ENCODE data around the gene KIR2DL3.
"Not testable (repeated sequence)": the region's sequence is repeated elsewhere in the genome, so short reads cannot be mapped to it uniquely, and the experiment has no call there.

Gene KIR2DL3

DNA sequence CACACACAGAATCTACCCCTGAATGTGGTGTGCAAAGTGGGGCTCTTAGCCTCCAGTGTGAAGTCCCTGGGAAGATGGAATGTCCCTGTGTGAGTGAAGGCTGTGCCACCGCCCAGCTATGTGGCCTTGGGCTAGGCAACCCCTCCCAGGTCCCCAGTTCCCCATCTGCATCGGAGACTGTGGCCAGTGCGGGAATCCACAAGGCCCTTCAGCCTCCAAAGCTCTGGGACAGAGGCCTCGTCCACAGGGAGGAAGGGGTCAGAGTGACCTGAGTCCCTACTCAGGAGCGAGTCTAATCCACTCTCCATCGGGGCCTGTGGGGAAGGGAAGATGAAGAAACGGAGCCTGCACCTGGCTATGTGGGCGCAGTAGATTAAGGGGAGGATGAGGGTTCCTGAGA, 33.4 kb upstream of the KIR2DL3 start:
- H3K4me3 ChIP-seq (ENCODE audit: low read depth, low read length), result no peak overlapping the region
- DNase-seq (ENCODE audit: low read depth), result no peak
- TF ChIP-seq, protein P1, sequence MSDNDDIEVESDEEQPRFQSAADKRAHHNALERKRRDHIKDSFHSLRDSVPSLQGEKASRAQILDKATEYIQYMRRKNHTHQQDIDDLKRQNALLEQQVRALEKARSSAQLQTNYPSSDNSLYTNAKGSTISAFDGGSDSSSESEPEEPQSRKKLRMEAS (IDR thresholded peaks at IDR 0.05; ENCODE audit: low read depth, low read length), result no peak
- TF ChIP-seq MYC (IDR thresholded peaks at IDR 0.05; ENCODE audit: low read depth, low read length), result no peak
- TF ChIP-seq, protein P2, sequence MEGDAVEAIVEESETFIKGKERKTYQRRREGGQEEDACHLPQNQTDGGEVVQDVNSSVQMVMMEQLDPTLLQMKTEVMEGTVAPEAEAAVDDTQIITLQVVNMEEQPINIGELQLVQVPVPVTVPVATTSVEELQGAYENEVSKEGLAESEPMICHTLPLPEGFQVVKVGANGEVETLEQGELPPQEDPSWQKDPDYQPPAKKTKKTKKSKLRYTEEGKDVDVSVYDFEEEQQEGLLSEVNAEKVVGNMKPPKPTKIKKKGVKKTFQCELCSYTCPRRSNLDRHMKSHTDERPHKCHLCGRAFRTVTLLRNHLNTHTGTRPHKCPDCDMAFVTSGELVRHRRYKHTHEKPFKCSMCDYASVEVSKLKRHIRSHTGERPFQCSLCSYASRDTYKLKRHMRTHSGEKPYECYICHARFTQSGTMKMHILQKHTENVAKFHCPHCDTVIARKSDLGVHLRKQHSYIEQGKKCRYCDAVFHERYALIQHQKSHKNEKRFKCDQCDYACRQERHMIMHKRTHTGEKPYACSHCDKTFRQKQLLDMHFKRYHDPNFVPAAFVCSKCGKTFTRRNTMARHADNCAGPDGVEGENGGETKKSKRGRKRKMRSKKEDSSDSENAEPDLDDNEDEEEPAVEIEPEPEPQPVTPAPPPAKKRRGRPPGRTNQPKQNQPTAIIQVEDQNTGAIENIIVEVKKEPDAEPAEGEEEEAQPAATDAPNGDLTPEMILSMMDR (IDR thresholded peaks at IDR 0.05; ENCODE audit: low read depth, low read length), result no peak

- DNase-seq (ENCODE audit: low read depth), result peak; percentile 39
- no peak overlapping the region for H3K4me3 ChIP-seq (ENCODE audit: low read depth, low read length)
- no peak for TF ChIP-seq POLR2A (IDR thresholded peaks at IDR 0.05; ENCODE audit: extremely low read depth, insufficient read length)
- TF ChIP-seq, protein P2 (IDR thresholded peaks at IDR 0.05; ENCODE audit: low read depth, low read length), result no peak
- TF ChIP-seq, protein P1 (IDR thresholded peaks at IDR 0.05; ENCODE audit: low read depth, low read length), result peak; percentile 71; the same call in 1 of the 2 replicates
- no peak for TF ChIP-seq MYC (IDR thresholded peaks at IDR 0.05; ENCODE audit: low read depth, low read length)
These were observed 30.4 kb upstream of the KIR2DL3 start for GRCh38 chr19:54707962-54708361.

- TF ChIP-seq MYC (IDR thresholded peaks at IDR 0.05; ENCODE audit: low read depth, low read length) (no peak), POLR2A (IDR thresholded peaks at IDR 0.05; ENCODE audit: extremely low read depth, insufficient read length) (no peak)
- TF ChIP-seq, protein P1 (IDR thresholded peaks at IDR 0.05; ENCODE audit: low read depth, low read length), result no peak
- TF ChIP-seq, protein P2 (IDR thresholded peaks at IDR 0.05; ENCODE audit: low read depth, low read length), result no peak
- H3K4me3 ChIP-seq (ENCODE audit: low read depth, low read length), result no peak overlapping the region
- DNase-seq (ENCODE audit: low read depth), result no peak
These were observed 29.5 kb upstream of the KIR2DL3 start for GRCh38 chr19:54708781-54709180.

- TF ChIP-seq MYC (IDR thresholded peaks at IDR 0.05; ENCODE audit: low read depth, low read length) (no peak), POLR2A (IDR thresholded peaks at IDR 0.05; ENCODE audit: extremely low read depth, insufficient read length) (no peak)
- TF ChIP-seq, protein P1 (IDR thresholded peaks at IDR 0.05; ENCODE audit: low read depth, low read length), result no peak
- TF ChIP-seq, protein P2 (IDR thresholded peaks at IDR 0.05; ENCODE audit: low read depth, low read length), result no peak
- no peak for DNase-seq (ENCODE audit: low read depth)
- H3K4me3 ChIP-seq (ENCODE audit: low read depth, low read length), result no peak overlapping the region
These were observed 28.9 kb upstream of the KIR2DL3 start for GRCh38 chr19:54709212-54709948.

- not testable (repeated sequence) for DNase-seq (ENCODE audit: low read depth); H3K4me3 ChIP-seq (ENCODE audit: low read depth, low read length)
These were observed 28.4 kb upstream of the KIR2DL3 start for GRCh38 chr19:54709956-54710355.

GRCh38 chr19:54724142-54724541, 14.2 kb upstream of the KIR2DL3 start, which contains the start of gene KIR3DL3:
KIR3DL3 (plus strand) TSS chr19:54724442; CDS start chr19:54724497, 55 bp downstream.
- H3K4me3 ChIP-seq (ENCODE audit: low read depth, low read length), result no peak within 1 kb of the TSS
- DNase-seq (ENCODE audit: low read depth), result no peak
- no peak for TF ChIP-seq MYC (IDR thresholded peaks at IDR 0.05; ENCODE audit: low read depth, low read length)

DNA sequence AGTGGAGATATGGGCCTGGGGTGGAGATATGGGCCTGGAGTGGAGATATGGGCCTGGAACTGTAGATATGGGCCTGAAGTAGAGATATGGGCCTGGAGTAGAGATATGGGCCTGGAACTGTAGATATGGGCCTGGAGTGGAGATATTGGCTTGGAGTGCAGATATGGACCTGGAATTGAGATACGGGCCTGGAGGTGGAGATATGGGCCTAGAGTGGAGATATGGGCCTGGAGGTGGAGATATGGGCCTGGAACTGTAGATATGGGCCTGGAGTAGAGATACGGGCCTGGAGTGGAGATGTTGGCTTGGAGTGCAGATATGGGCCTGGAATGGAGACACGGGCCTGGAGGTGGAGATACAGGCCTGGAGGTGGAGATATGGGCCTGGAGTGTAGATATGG, 13.7 kb upstream of the KIR2DL3 start:
- no peak for DNase-seq (ENCODE audit: low read depth)
- TF ChIP-seq, protein P1 (IDR thresholded peaks at IDR 0.05; ENCODE audit: low read depth, low read length), result no peak
- TF ChIP-seq MYC (IDR thresholded peaks at IDR 0.05; ENCODE audit: low read depth, low read length) (no peak), POLR2A (IDR thresholded peaks at IDR 0.05; ENCODE audit: extremely low read depth, insufficient read length) (no peak)
- TF ChIP-seq, protein P2 (IDR thresholded peaks at IDR 0.05; ENCODE audit: low read depth, low read length), result no peak
- H3K4me3 ChIP-seq (ENCODE audit: low read depth, low read length), result no peak overlapping the region
